Peyer's patch (tissue), 4 donors: ENCODE measurements around the gene SIGLEC12.

ENCODE experiments used
- CTCF ChIP-seq, 6 experiments: fragments of 450-650 bp in 4 of 6; fragments of 200-600 bp in 2 of 6; sonication (generic) in 1 of 6; IDR thresholded peaks; one replicate each; pipeline ENCODE4 v1.5.1; 2017 to 2019; ENCODE audit warnings: antibody characterized with exemption in 6 of 6, mild to moderate bottlenecking in 3 of 6, moderate library complexity in 1 of 6
- POLR2A ChIP-seq, 2 donors: fragments of 450-650 bp; IDR thresholded peaks; one replicate each; pipeline ENCODE4 v1.5.1; 2017; ENCODE audit warnings: antibody characterized with exemption in 2 of 2, mild to moderate bottlenecking in 2 of 2, moderate library complexity in 2 of 2

- TF ChIP-seq CTCF (IDR thresholded peaks at IDR 0.05) (no peak), POLR2A (IDR thresholded peaks at IDR 0.05) (no peak)
Observed at GRCh38 chr19:51535535-51535934, 33.9 kb upstream of the SIGLEC12 start.
